ENCODE results near the gene ZBED2.

The ZBED2 gene

GRCh38 chr3:111594205-111594604 lies 941 bp downstream of the ZBED2 start:
- no peak overlapping the region for H3K4me3 ChIP-seq (ENCODE audit: low read length)
- TF ChIP-seq, protein P1, sequence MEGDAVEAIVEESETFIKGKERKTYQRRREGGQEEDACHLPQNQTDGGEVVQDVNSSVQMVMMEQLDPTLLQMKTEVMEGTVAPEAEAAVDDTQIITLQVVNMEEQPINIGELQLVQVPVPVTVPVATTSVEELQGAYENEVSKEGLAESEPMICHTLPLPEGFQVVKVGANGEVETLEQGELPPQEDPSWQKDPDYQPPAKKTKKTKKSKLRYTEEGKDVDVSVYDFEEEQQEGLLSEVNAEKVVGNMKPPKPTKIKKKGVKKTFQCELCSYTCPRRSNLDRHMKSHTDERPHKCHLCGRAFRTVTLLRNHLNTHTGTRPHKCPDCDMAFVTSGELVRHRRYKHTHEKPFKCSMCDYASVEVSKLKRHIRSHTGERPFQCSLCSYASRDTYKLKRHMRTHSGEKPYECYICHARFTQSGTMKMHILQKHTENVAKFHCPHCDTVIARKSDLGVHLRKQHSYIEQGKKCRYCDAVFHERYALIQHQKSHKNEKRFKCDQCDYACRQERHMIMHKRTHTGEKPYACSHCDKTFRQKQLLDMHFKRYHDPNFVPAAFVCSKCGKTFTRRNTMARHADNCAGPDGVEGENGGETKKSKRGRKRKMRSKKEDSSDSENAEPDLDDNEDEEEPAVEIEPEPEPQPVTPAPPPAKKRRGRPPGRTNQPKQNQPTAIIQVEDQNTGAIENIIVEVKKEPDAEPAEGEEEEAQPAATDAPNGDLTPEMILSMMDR (conservative IDR thresholded peaks at IDR 0.05; ENCODE audit: low read depth, low read length): no peak
- no peak for DNase-seq (ENCODE audit: low read depth)

DNA sequence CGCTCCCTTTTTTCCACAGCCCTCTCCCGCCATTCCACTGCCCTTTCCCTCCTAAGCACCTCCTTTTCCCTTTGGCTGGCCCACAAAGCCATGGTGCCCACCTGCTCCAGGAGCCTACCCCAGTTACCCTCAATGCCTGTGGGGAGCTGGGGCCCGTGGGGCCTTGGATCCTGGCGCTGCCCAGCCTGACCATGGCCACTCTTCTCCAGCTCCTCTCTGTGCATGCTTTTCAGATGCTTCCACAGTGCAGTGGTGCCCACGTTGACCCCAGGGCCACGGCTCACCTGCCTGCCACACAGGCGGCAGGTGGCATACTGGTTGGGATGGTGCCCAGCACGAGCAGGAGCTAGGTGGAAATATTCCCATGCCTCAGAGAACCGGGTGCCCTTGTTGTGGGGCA lies 1.5 kb downstream of the ZBED2 start:
- TF ChIP-seq, protein P1 (conservative IDR thresholded peaks at IDR 0.05; ENCODE audit: low read depth, low read length): no peak
- DNase-seq (ENCODE audit: low read depth): no peak
- no peak overlapping the region for H3K4me3 ChIP-seq (ENCODE audit: low read length)

GRCh38 chr3:111592936-111593335 lies 2.2 kb downstream of the ZBED2 start:
- peak; percentile 51 for DNase-seq (ENCODE audit: low read depth)
- TF ChIP-seq, protein P1 (conservative IDR thresholded peaks at IDR 0.05; ENCODE audit: low read depth, low read length): no peak
- H3K4me3 ChIP-seq (ENCODE audit: low read length): no peak overlapping the region

DNA sequence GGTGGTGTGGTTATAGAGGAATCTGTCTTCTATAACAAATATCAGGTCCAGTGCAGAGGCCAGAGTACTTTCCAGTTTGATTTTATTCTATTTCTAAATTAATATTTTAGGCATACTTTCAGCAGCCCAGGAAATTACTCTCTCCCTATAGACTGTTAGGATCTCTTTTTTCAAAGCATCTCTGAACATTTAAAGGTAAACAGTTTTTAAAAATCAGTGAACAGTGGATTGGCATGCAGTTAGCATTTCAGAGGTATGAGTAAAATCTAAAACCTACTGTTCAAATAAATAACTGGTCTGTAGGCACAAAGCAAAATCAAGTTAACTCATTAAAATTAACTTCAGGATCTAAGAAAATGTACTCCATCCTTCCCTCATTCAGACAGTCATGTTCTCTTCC lies 3.0 kb downstream of the ZBED2 start:
- H3K4me3 ChIP-seq (ENCODE audit: low read length): no peak overlapping the region
- no peak for DNase-seq (ENCODE audit: low read depth)

GRCh38 chr3:111591555-111591954 lies 3.6 kb downstream of the ZBED2 start:
- no peak overlapping the region for H3K4me3 ChIP-seq (ENCODE audit: low read length)
- TF ChIP-seq, protein P1 (conservative IDR thresholded peaks at IDR 0.05; ENCODE audit: low read depth, low read length): no peak
- DNase-seq (ENCODE audit: low read depth): no peak

More for the DNA sequence above, 3.0 kb downstream of the ZBED2 start:
- TF ChIP-seq, protein P1 (conservative IDR thresholded peaks at IDR 0.05; ENCODE audit: low read depth, low read length): no peak

- no peak for DNase-seq (ENCODE audit: low read depth)
- H3K4me3 ChIP-seq (ENCODE audit: low read length): no peak overlapping the region
- TF ChIP-seq, protein P1 (conservative IDR thresholded peaks at IDR 0.05; ENCODE audit: low read depth, low read length): no peak
Measured at GRCh38 chr3:111590143-111590491, 5.0 kb downstream of the ZBED2 start.

DNA sequence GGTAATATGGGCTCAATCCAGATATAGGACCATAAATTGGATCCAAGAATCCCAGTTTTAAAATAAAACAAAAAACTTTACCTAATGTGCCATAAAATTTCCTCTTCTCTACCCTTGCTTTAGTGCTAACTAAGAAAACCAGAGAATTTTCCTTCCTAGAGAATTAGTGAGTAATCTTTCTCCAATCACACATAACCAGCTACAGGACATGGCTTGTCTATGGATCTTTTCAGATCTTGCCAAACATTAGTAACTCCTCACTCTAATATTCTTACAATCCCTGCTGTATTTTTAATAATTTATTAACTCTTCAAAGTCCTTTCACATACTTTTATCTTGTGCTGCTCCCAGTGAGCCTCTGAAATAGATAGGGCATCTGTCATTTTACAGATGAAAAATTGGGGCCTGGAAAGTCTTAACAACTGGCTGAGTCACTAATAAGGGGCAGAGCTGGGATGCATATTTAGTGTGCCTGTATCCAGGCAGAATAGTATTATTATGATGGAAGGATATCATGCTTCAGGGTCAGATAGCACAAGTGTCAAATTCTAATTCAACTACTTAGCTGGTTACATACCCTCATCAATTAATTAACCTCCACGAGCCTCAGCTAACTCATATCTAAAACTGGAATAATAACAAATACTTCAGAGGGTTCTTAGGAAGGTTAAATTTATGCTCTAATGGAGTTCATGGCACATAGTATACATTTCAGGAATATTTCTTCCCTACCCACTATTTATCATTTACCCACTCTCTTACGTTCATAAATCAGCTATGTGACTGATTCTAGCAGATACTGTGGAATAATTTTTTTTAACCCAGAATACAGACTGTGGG lies 5.6 kb downstream of the ZBED2 start:
- DNase-seq (ENCODE audit: low read depth): no peak
- H3K4me3 ChIP-seq (ENCODE audit: low read length): no peak overlapping the region
- TF ChIP-seq, protein P1 (conservative IDR thresholded peaks at IDR 0.05; ENCODE audit: low read depth, low read length): no peak

Data from retinal pigment epithelial cell (primary cell).